Activated naive CD8-positive, alpha-beta T cell treated with anti-CD3 and anti-CD28 coated beads, Interleukin-2, amount 10 ng/mL, durations not matched to agents 7 days and 5 days (primary cell): ENCODE results near the gene WDR70. TPM values are rescaled to one million over a fixed set of nuclear protein-coding genes. Genes with fewer than 3 reads are reported as not detected.

Experiments used
- ATAC-seq: fragments of 150-1000 bp; cut with Tn5 transposase; one replicate; pipeline ENCODE4 v1.10.0; 2021; ENCODE audit warnings: low read depth, moderate library complexity
- POLR2A ChIA-PET: fragments of 350-600 bp; sonication (Branson Sonifier 250); formaldehyde crosslinking; loops from one replicate; lab custom pipeline; 2021; ENCODE audit warnings: antibody characterized with exemption; lab: Charles Lee
- DNase-seq: peaks from one replicate; pipeline ENCODE4 v3.0.0; 2021
- H3K27ac Mint-ChIP-seq: one replicate; pipeline ENCODE4 v1.8.0; 2022; ENCODE audit warnings: mild to moderate bottlenecking, mixed read lengths
- H3K27me3 Mint-ChIP-seq: one replicate; pipeline ENCODE4 v1.8.0; 2022; ENCODE audit warnings: mild to moderate bottlenecking, moderate library complexity, mixed read lengths
- H3K36me3 Mint-ChIP-seq: one replicate; pipeline ENCODE4 v1.8.0; 2021; ENCODE audit warnings: mild to moderate bottlenecking, mixed read lengths
- H3K4me1 Mint-ChIP-seq: one replicate; pipeline ENCODE4 v1.8.0; 2021; ENCODE audit warnings: mixed read lengths
- H3K4me3 Mint-ChIP-seq: one replicate; pipeline ENCODE4 v1.8.0; 2022; ENCODE audit warnings: mild to moderate bottlenecking, moderate library complexity, mixed read lengths
- H3K9me3 Mint-ChIP-seq: one replicate; pipeline ENCODE4 v1.8.0; 2021; ENCODE audit warnings: mixed read lengths
- total RNA-seq, 2 experiments: library from RNA; stranded (reverse); gene quantifications; one replicate each; pipeline ENCODE4 v1.2.3, GENCODE V29; 2021

The WDR70 gene
- total RNA-seq, 2 experiments from 2014 or later = 35.8 to 37.6 TPM

GRCh38 chr5:37552770-37553719, 173.9 kb downstream of the WDR70 start:
- H3K4me1 Mint-ChIP-seq = peaks cover 2% of the 10 kb centered on the region
- peaks cover 3% of the 10 kb centered on the region for H3K9me3 Mint-ChIP-seq
- ATAC-seq (no peak), DNase-seq (no peak)
- no peaks in the 10 kb centered on the region for H3K27me3 Mint-ChIP-seq
- peaks cover 9% of the 10 kb centered on the region for H3K36me3 Mint-ChIP-seq
- H3K4me3 Mint-ChIP-seq = no peak overlapping the region
- POLR2A ChIA-PET = no interaction called here
- no peak overlapping the region for H3K27ac Mint-ChIP-seq

DNA sequence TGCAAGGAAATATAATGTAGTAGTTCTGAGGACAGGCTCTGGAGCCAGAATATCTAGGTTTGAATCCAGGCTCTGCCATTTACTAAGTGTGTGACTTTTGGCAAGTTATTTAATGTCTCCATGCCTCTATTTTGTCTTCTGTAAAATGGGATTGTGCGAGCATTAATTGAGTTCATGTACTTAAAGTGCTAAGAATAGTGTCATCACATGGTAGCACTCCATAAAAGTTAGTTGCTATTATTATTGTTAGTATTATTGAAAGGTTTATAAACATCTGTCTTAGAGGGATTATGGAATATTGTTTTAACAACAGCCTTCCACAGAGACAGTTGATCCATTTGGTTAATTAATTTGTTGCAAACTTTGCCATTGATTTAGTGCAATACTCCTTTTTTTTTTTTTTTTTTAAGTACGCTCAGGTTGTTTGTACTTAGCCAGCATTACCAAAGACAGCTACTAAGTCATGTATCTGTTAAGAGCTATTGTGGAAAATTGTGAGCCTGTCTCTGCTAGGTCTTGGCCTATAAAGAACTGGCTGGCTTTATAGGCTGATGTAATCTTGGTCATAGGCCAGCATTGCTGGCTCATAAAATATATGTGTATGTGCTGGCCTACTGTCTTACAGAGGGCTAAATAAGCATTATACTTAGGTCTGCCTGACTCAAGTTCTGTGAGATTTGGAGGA, 174.7 kb downstream of the WDR70 start:
- POLR2A ChIA-PET = no interaction called here

GRCh38 chr5:37554405-37554739, 175.3 kb downstream of the WDR70 start:
- no peak for ATAC-seq
- peaks cover 3% of the 10 kb centered on the region for H3K9me3 Mint-ChIP-seq
- peaks cover 2% of the 10 kb centered on the region for H3K4me1 Mint-ChIP-seq
- H3K27ac Mint-ChIP-seq = no peak overlapping the region
- no peak for DNase-seq
- POLR2A ChIA-PET = no interaction called here
- no peak overlapping the region for H3K4me3 Mint-ChIP-seq
- no peaks in the 10 kb centered on the region for H3K27me3 Mint-ChIP-seq
- peaks cover 9% of the 10 kb centered on the region for H3K36me3 Mint-ChIP-seq

More for the DNA sequence above, 174.7 kb downstream of the WDR70 start:
- Mint-ChIP-seq H3K27me3 (no peaks in the 10 kb centered on the region), H3K27ac (no peak overlapping the region), H3K9me3 (peaks cover 3% of the 10 kb centered on the region), H3K4me3 (no peak overlapping the region), H3K36me3 (peaks cover 9% of the 10 kb centered on the region), H3K4me1 (peaks cover 2% of the 10 kb centered on the region)
- ATAC-seq (no peak), DNase-seq (no peak)

- no peak overlapping the region for H3K4me3 Mint-ChIP-seq
- POLR2A ChIA-PET = no interaction called here
These were observed 175.8 kb downstream of the WDR70 start for GRCh38 chr5:37554938-37555337.

GRCh38 chr5:37557734-37558293, 178.7 kb downstream of the WDR70 start:
- no peaks in the 10 kb centered on the region for H3K4me1 Mint-ChIP-seq
- no peak overlapping the region for H3K27ac Mint-ChIP-seq
- no peaks in the 10 kb centered on the region for H3K27me3 Mint-ChIP-seq
- no peak overlapping the region for H3K4me3 Mint-ChIP-seq
- POLR2A ChIA-PET = no interaction called here
- peaks cover 3% of the 10 kb centered on the region for H3K9me3 Mint-ChIP-seq
- ATAC-seq (no peak), DNase-seq (no peak)
- H3K36me3 Mint-ChIP-seq = peaks cover 5% of the 10 kb centered on the region

More at GRCh38 chr5:37554938-37555337, 175.8 kb downstream of the WDR70 start:
- H3K9me3 Mint-ChIP-seq = peaks cover 3% of the 10 kb centered on the region
- H3K27me3 Mint-ChIP-seq = no peaks in the 10 kb centered on the region
- H3K36me3 Mint-ChIP-seq = peaks cover 9% of the 10 kb centered on the region
- no peak for ATAC-seq
- H3K4me1 Mint-ChIP-seq = peaks cover 2% of the 10 kb centered on the region
- no peak for DNase-seq
- no peak overlapping the region for H3K27ac Mint-ChIP-seq

- DNase-seq = no peak
- H3K27ac Mint-ChIP-seq = no peak overlapping the region
- H3K4me1 Mint-ChIP-seq = no peaks in the 10 kb centered on the region
- no peak overlapping the region for H3K4me3 Mint-ChIP-seq
- ATAC-seq = no peak
- H3K27me3 Mint-ChIP-seq = no peaks in the 10 kb centered on the region
- H3K36me3 Mint-ChIP-seq = peaks cover 5% of the 10 kb centered on the region
- POLR2A ChIA-PET = no interaction called here
- no peaks in the 10 kb centered on the region for H3K9me3 Mint-ChIP-seq
These were observed 186.0 kb downstream of the WDR70 start for GRCh38 chr5:37565062-37565670.

GRCh38 chr5:37567566-37567965, 188.4 kb downstream of the WDR70 start:
- H3K36me3 Mint-ChIP-seq = peaks cover 7% of the 10 kb centered on the region
- no peak for ATAC-seq

GRCh38 chr5:37568018-37568753, 189.1 kb downstream of the WDR70 start:
- Mint-ChIP-seq H3K4me3 (no peak overlapping the region), H3K9me3 (no peaks in the 10 kb centered on the region), H3K4me1 (no peaks in the 10 kb centered on the region), H3K27ac (no peak overlapping the region), H3K36me3 (peaks cover 7% of the 10 kb centered on the region), H3K27me3 (no peaks in the 10 kb centered on the region)
- DNase-seq (no peak), ATAC-seq (no peak)
- POLR2A ChIA-PET = no interaction called here

More at GRCh38 chr5:37567566-37567965, 188.4 kb downstream of the WDR70 start:
- no peaks in the 10 kb centered on the region for H3K27me3 Mint-ChIP-seq
- no peak overlapping the region for H3K4me3 Mint-ChIP-seq
- no peak for DNase-seq
- no peaks in the 10 kb centered on the region for H3K9me3 Mint-ChIP-seq
- no peaks in the 10 kb centered on the region for H3K4me1 Mint-ChIP-seq
- POLR2A ChIA-PET = no interaction called here
- H3K27ac Mint-ChIP-seq = no peak overlapping the region

DNA sequence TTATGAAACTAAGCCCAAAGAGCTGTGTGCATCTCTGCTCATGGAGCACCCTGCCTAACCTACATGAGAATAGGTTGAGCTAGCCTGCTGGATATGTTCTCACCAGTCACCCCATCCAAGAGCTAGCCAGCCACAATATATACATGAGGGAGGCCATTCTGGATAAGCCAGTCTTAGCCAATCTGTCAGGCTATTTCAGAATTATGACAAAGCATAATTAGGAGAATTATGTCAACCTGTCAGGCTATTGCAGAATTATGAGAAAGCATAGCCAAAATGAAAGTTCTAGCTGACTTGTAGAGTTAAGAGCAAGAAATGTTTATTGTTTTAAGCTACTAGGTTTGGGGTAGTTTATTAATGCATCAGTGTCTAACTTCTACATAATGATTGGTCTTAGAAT, 189.8 kb downstream of the WDR70 start:
- H3K27me3 Mint-ChIP-seq = no peaks in the 10 kb centered on the region
- no peak for DNase-seq
- H3K4me3 Mint-ChIP-seq = no peak overlapping the region
- POLR2A ChIA-PET = no interaction called here
- no peaks in the 10 kb centered on the region for H3K9me3 Mint-ChIP-seq
- no peak for ATAC-seq
- H3K36me3 Mint-ChIP-seq = peaks cover 10% of the 10 kb centered on the region
- no peak overlapping the region for H3K27ac Mint-ChIP-seq
- H3K4me1 Mint-ChIP-seq = no peaks in the 10 kb centered on the region

GRCh38 chr5:37569466-37569865, 190.3 kb downstream of the WDR70 start:
- ATAC-seq (no peak), DNase-seq (no peak)
- Mint-ChIP-seq H3K4me1 (no peaks in the 10 kb centered on the region), H3K27ac (no peak overlapping the region), H3K4me3 (no peak overlapping the region), H3K36me3 (peaks cover 13% of the 10 kb centered on the region), H3K27me3 (no peaks in the 10 kb centered on the region), H3K9me3 (no peaks in the 10 kb centered on the region)
- POLR2A ChIA-PET = no interaction called here

GRCh38 chr5:37570597-37570996, 191.5 kb downstream of the WDR70 start:
- POLR2A ChIA-PET = no interaction called here
- H3K36me3 Mint-ChIP-seq = peaks cover 18% of the 10 kb centered on the region
- no peaks in the 10 kb centered on the region for H3K9me3 Mint-ChIP-seq
- no peak overlapping the region for H3K27ac Mint-ChIP-seq
- no peaks in the 10 kb centered on the region for H3K27me3 Mint-ChIP-seq
- ATAC-seq = no peak
- DNase-seq = no peak
- no peaks in the 10 kb centered on the region for H3K4me1 Mint-ChIP-seq
- H3K4me3 Mint-ChIP-seq = no peak overlapping the region

DNA sequence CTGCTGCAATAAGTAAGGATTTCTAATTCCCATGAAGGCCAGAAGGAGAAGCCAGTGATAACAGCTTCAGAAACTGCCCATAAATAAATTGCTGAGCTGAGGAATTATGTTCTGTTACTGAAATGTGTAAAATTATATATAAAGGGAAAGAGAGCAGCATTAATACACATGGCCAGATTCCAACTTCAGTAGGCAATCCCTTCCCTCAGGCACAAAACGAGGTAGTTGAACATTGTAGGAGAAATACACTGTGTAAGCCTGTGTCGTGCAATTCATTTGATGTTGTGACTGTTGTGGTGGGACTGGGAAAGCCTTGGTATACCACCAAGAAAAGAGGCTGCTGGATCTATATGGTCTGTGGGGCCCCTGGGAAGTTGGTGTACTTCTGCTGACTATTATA, 192.9 kb downstream of the WDR70 start:
- DNase-seq (no peak), ATAC-seq (no peak)
- POLR2A ChIA-PET = no interaction called here
- Mint-ChIP-seq H3K27ac (no peak overlapping the region), H3K36me3 (peaks cover 18% of the 10 kb centered on the region), H3K9me3 (no peaks in the 10 kb centered on the region), H3K4me3 (no peak overlapping the region), H3K4me1 (peaks cover 4% of the 10 kb centered on the region), H3K27me3 (no peaks in the 10 kb centered on the region)
